HG02588 (cell line): ENCODE measurements around the gene ARID5A.
A peak's percentile ranks its signal among the peaks of the same experiment; 100 is the strongest.

Experiments used
- ATAC-seq: cut with Tn5 transposase; IDR thresholded peaks from one replicate; pipeline ENCODE4 v1.9.1; 2021; ENCODE audit warnings: mild to moderate bottlenecking, moderate library complexity; ENCODE audit not compliant: unreplicated experiment

The ARID5A gene

GRCh38 chr2:96527286-96528005 is 9.1 kb upstream of the ARID5A start:
- ATAC-seq = peak; percentile 26

GRCh38 chr2:96528006-96528699 is 8.4 kb upstream of the ARID5A start:
- no peak for ATAC-seq

GRCh38 chr2:96528700-96529375 is 7.7 kb upstream of the ARID5A start:
- no peak for ATAC-seq

GRCh38 chr2:96529376-96530143 is 7.0 kb upstream of the ARID5A start:
- no peak for ATAC-seq

- no peak for ATAC-seq
These were observed 6.5 kb upstream of the ARID5A start for GRCh38 chr2:96530144-96530430.

- ATAC-seq = no peak
These were observed 5.8 kb upstream of the ARID5A start for GRCh38 chr2:96530474-96531357.

- ATAC-seq = no peak
These were observed 5.2 kb upstream of the ARID5A start for GRCh38 chr2:96531366-96531765.

GRCh38 chr2:96531872-96532505 is 4.6 kb upstream of the ARID5A start:
- no peak for ATAC-seq

GRCh38 chr2:96532641-96533291 is 3.8 kb upstream of the ARID5A start:
- no peak for ATAC-seq

GRCh38 chr2:96533292-96534073 is 3.1 kb upstream of the ARID5A start:
- no peak for ATAC-seq

GRCh38 chr2:96534141-96534540 is 2.4 kb upstream of the ARID5A start:
- ATAC-seq = no peak

- no peak for ATAC-seq
These were observed 1.8 kb upstream of the ARID5A start for GRCh38 chr2:96534701-96535181.

- no peak for ATAC-seq
These were observed 1.2 kb upstream of the ARID5A start for GRCh38 chr2:96535331-96535730.

- peak; percentile 49 for ATAC-seq
These were observed 648 bp downstream of the ARID5A start for GRCh38 chr2:96537066-96537733.

- ATAC-seq = no peak
These were observed 1.4 kb downstream of the ARID5A start for GRCh38 chr2:96537734-96538486.

GRCh38 chr2:96538487-96539214 is 2.1 kb downstream of the ARID5A start:
- ATAC-seq = no peak
